Astrocyte of the cerebellum (primary cell): Measurements from ENCODE around the gene ZDHHC11.
"Not testable (repeated sequence)": the region's sequence is repeated elsewhere in the genome, so short reads cannot be mapped to it uniquely, and the experiment has no call there.

Source experiments
- DNase-seq: peaks from one replicate; pipeline ENCODE4 v3.0.0-alpha.2; 2011; ENCODE audit warnings: low read depth
- H3K4me3 ChIP-seq: 2 replicates; pipeline ENCODE4 v1.5.1; 2011; ENCODE audit warnings: mild to moderate bottlenecking, low read depth, low read length, moderate library complexity
- in situ Hi-C: cut with HindIII; loops from 2 replicates; pipeline ENCODE4 v1.10.0; 2017; ENCODE audit warnings: low sequenced_read_pairs

ZDHHC11 gene

DNA sequence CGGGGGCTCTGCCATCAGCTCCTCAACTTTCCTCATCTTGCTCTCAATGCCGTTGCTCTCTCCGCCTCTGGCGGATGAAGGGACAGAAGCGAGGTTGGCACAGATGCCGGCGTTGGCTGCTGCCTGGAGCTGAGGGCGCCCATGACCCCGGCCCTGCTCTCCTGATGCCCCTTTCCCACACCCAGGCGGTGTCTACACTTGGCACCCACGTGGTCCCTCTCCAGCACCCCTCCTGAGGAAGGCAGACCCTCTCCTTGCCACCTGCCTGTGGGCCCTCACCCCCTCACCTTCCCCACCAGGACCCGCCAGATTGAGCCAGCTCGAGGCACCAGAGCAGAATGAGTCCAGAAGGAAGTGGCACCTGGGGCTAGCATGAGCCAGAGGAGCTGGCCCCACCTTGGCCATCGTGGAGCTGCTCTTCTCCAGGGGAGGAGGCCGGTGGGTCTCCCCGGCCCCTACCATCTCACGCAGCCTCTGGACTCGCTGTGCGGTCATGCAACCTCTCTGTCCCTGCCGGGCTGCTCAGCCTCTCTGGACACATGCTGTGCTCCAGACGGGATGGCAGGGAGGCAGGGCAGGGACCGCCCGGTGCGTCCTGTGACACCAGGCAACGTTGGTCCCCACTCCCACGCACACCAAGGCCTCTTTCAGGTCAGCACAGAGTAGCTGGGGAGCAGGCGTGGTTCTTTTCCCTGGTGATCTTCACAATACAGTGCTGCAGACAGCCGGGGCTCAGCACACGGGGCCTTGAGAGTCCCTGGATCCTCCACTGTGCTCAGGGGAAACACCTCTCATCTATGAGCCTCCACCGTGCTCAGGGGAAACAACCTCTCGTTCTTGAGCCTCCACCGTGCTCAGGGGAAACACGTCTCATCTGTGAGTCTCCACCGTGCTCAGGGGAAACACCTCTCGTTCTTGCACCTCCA is 4.8 kb downstream of the ZDHHC11 start:
- H3K4me3 ChIP-seq, in situ Hi-C loops, DNase-seq: not testable (repeated sequence)

DNA sequence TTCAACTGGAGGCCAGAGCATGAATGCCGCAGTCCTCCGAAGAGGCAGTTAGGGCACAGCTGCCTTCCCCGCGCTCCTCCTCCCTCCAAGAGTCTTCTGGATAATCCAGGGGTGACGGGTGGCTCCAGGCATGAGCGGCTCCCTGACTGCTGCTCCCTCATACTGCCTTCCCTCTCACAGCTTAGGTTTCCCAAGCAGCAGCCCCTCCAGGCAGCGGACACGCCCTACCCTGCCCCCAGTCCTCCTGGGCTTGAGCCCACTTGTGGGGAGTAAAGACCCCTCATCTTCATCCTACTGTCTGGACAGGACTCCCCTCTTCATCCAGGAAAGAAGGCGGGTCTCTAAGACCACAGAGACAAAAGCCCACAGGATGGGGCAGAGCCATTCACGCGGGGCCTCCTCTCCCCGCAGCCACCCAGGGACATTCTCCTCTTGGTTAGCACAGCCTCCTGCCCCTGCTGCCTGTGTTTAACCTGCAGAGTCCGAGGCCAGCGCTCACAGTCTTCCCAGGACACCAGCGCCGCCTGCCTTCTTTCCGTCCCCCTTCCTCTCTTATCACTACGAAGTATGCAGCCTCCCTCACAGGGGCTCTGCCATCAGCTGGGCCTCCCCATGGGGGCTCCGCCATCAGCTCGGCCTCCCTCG is 5.6 kb downstream of the ZDHHC11 start:
- H3K4me3 ChIP-seq, DNase-seq, in situ Hi-C loops: not testable (repeated sequence)

DNA sequence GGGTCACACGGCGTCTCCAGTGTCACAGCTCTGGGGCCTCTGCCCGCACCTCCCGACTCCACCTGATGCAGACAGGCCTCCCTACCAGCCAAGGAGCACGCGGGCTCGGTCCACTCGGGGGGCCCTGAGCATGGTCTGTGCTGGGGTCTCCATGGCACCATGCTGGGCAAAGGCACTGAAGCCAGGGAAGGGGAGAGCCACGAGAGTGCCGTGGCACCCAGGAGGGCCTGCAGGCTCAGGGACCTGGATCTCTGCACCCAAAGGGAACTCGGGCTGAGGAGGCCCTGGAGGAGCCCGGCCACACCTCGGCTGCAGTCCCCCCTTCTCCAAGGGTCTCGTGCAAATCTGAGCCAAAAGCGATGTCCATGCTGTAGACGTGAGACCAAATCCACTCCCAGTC is 6.4 kb downstream of the ZDHHC11 start:
- DNase-seq, H3K4me3 ChIP-seq, in situ Hi-C loops: not testable (repeated sequence)

DNA sequence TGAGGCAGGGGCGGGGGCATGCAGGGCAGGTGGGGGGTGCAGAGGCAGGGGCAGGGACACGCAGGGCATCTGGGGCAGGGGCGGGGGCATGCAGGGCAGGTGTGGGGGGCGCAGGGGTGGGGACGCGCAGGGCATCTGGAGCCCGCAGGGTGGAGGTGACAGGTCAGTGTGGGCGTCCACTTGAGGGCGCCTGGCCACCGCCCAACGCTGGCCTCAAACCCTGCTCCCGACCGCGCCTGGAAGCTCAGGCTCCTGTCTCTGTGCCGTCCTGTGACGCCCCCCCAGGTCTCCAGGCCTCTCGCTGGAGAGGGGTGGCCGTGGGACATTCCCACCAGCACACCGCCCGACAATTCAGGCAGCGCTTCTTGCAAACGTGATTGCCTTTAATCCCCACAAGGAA is 6.9 kb downstream of the ZDHHC11 start:
- DNase-seq, in situ Hi-C loops, H3K4me3 ChIP-seq: not testable (repeated sequence)

DNA sequence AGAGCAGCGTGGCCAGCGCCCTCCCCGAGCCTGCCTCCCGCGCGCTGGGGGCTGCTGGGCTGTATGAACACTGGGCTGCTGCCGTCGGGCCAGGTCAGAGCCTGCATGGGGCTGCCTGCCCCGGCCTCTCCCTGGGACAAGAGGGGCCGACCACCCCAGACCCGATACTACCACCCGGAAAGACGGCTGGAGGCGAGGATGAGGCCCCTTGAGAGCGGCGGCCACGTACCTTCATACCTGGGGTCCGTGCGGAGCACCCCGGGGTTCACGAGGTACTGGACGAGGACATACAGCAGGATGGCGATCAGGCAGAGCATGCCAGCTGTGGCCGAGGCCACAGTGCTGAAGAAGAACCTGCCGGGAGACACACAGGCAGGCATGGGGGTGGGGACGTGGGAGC is 7.4 kb downstream of the ZDHHC11 start:
- DNase-seq, in situ Hi-C loops: not testable (repeated sequence)

DNA sequence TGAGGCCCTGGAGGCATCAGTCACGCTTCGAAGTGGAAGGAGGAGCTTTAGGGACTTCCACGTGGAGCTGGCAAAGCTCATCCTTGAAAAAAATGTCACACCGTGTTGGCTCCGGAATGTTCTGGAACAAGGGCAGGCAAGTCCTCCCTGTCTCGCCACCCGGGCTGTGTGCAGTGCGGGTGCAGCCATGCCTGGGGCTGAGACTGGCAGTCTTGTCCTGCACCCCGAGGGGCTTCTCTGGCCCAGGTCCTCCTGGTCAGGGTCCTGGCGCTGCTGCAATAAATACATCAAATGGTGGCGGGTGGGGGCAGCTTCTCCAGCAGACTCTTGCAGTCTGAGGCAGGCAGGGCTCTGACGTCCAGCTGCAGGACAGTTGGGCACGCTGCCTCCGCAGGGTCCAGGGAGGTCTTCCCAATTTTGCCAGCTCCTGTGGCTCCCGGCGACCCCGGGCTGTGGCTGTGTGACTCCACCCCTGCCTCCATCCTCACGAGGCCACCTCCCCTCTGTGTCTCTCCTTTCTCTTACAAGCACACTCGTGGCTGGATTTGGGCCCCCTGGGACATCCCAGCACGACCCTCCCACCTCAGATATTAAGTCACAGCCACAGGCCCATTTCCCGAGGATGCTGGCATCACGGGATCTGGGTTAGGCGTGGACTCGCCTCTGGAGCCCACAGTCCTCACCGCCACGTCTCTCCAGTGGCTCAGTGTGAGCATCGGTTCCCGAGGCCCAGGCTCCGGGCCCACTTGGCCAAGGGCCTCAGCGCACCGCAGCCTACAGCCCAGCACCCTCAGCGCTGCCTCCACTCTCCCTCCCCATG is 8.2 kb downstream of the ZDHHC11 start:
- H3K4me3 ChIP-seq, in situ Hi-C loops, DNase-seq: not testable (repeated sequence)

More for the DNA sequence above, 7.4 kb downstream of the ZDHHC11 start:
- not testable (repeated sequence) for H3K4me3 ChIP-seq

DNA sequence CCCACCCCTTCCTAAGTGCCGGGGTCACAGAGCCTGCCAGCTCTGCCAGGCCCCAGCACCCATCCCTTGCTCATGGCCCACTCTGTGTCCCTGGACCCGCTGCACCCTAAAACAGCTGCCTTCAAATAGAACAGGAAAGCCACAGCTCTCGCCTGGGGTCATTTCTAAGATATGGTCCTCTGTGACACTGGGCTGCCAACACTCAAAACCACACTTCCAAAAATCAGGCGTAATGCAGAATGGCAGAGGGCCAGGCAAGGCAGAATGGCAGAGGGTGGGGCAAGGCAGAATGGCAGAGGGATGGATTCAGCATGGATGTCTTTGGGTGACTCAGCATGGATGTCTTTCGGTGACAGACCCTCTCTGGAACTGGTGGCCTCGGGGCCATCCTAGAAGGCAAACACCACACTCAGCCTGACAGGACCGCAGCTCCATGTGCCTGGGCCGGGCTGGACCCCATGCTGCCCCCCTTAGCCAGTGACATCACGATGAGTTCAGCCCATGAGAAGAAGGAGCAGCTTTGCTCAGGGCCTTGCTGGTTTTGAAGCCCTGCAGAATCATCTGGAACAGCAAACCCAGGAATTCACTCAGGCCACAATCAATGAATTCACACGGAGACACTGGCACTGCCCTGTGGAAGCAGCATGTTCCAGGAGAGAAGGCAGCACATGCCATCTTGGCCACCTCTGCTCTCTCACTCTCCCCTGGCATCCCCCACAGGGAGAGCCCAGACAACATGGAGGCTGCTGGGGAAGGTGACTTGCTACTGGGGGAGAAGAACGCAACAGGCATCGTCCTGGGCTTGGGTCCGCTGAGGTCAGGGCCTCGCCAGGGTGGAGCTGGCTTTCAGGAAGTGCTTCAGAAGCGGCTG is 9.0 kb downstream of the ZDHHC11 start:
- DNase-seq, H3K4me3 ChIP-seq, in situ Hi-C loops: not testable (repeated sequence)

DNA sequence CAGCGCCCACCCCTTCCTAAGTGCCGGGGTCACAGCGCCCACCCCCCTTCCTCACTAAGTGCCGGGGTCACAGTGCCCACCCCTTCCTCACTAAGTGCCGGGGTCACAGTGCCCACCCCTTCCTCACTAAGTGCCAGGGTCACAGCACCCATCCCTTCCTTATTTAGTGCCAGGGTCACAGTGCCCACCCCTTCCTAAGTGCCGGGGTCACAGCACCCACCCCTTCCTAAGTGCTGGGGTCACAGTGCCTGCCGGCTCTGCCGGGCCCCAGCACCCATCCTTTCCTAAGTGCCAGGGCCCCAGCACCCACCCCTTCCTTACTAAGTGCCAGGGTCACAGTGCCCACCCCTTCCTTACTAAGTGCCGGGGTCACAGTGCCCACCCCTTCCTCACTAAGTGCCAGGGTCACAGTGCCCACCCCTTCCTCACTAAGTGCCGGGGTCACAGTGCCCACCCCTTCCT is 9.8 kb downstream of the ZDHHC11 start:
- in situ Hi-C loops, H3K4me3 ChIP-seq, DNase-seq: not testable (repeated sequence)

DNA sequence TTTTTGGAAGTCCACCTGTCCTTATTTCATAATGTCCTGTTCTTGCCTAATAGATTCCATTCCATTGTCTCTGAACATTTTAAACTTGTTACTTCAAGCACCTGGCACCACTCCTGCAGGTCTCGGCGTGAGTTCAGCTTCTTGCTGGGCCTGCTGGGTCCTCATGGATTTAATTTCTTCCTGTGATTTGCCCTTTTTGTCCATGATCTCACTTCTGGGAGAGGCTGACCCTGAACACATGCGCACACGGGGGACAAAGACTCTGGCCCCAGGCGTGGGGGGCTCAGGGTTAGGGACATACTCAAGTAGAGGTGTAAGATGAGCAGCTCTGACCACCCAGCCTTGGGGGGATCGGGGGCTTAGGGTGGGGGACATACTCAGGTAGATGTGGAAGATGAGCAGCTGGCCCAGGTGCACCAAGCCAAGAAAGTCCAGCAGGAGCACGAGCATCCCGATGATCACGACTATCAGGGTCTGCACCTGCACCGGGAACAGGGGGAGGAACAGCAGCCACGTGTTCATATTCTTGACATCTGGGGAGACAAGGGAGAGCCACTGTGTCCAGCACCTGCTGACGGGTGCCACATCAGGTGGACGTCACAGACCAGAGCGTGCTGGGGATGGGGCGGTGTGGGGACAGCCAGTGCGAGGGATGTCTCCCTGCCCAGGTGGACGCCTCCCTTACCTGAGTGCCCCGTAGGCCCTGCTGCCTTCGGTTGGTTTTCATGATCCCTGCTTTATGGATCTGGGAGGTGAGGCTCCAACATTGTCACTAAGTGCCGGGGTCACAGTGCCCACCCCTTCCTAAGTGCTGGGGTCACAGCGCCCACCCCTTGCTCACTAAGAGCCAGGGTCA is 10.4 kb downstream of the ZDHHC11 start:
- in situ Hi-C loops, H3K4me3 ChIP-seq, DNase-seq: not testable (repeated sequence)

DNA sequence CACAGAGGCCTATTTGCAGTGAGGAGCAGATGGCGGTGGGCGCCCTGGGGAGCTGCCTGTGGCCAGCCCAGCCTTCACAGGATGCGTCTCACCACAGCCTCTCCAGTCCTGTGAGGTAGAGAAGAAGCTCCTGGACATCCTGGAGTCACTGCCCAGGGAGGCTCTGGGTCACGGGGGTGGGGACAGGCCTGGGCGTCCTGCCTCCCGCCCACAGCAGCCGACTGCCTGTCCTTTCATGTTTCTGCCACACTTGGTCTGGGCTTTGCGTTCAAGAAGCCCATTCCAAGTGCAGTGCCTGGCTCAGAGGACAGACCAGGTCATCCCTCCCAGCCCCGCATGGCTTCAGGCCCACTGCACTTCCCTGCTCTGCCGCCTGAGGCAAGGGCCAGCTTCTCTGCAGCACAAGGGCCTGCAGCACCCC is 12.3 kb downstream of the ZDHHC11 start:
- DNase-seq, H3K4me3 ChIP-seq, in situ Hi-C loops: not testable (repeated sequence)

DNA sequence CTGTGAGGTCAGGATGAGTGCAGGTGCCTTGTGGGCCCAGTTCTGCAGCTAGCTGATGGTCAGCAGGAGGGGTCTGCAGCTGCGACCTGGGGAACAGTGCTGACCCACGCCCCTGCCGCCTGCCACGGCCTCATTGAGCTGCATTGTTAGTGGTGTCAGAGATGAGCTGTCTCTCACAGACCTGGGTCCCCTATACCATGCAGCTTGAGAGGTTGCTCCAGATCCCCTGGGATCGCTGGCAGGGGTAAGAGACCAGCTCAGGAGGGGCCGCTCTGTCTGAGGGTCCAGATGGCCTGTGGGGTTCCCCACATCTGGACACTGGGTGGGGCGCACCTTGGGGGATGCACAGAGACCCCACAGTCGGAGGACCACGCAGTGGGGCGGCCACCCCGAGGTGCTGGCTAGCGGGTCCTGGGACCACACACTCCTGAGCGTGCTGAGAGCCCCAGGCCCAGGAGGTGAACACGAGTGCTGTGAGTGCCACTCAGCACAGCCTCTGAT is 13.1 kb downstream of the ZDHHC11 start:
- H3K4me3 ChIP-seq, DNase-seq, in situ Hi-C loops: not testable (repeated sequence)

DNA sequence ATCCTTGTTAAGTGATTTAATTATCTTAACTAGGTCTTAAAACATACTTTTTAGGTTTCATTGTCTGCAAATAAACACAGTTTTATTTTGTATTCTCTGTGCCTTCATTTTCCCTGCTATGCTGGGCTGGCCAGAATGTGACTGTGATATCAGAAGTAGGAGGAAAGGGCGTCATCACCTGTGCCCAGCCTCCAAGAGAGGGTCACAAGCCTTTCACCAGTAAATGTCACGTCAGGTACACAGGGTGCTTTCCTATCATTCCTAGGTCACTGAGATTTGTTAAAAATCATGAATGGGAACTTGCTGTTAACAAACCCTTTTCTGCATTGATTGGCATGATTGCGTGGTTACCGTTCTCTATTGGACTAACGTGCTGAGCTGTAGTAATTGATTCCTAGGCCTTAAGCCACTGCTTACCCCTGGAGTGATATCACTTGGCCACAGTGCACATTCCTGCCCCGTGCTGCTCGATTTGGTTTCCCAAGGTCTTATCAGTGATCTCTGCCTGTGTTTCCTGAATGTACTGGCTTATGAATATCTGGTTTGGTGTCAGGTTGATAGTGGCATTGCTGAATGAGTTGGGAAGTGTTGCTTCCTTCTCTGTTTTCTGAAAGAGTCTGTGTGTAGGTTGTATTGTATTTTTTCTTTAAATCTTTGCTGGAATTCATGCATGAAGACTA is 14.7 kb downstream of the ZDHHC11 start:
- DNase-seq, in situ Hi-C loops, H3K4me3 ChIP-seq: not testable (repeated sequence)

DNA sequence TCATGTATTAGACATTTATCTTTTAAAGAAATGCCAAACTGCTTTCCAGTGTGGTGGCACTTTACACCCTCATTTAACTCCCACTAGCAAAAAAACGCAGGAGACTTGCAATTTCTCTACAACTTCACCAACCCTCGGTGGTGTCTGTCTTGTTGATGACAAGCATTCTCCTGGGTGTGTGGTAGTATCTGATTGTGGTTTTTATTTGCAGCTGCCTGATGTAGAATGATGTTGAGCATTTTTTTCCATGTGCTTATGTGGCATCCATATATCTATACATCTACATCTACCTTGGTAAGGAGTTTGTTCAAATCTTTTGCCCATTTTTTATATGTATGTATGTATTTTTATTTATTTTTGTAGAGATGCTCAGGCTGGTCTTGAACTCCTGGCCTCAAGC is 16.8 kb downstream of the ZDHHC11 start:
- DNase-seq, H3K4me3 ChIP-seq, in situ Hi-C loops: not testable (repeated sequence)

DNA sequence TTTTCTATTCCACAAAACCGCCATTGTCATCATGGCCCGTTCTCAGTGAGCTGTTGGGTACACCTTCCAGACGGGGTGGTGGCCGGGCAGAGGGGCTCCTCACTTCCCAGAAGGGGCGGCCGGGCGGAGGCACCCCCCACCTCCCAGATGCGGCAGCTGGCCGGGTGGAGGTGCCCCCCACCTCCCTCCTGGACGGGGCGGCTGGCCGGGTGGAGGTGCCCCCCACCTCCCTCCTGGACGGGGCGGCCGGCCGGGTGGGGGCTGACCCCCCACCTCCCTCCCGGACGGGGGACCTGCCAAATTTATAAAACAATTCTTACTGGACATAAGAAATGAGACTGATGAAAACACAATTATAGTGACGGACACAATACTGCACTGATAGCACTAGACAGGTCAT is 22.6 kb downstream of the ZDHHC11 start:
- H3K4me3 ChIP-seq, DNase-seq, in situ Hi-C loops: not testable (repeated sequence)

DNA sequence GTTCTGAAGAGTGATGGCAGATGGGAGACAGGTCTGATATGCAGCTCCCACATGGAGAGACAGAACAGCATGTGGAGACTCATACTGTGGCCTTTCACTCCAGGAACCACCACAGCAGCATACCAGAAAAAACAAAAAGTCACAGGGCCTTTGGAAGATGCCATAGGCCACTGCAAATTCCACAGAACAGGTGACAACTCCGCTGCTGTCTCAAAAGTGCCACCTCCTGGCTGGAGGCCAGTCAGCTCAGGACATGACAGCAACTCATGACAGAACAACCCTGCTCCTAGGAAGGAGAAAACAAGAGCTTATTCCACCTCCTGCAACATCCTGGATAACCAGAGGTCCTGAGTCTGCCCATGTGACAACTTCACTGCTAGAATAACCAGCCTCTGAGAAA is 25.2 kb downstream of the ZDHHC11 start:
- H3K4me3 ChIP-seq, in situ Hi-C loops, DNase-seq: not testable (repeated sequence)
